ENCODE data around the gene VAC14.

VAC14 gene

DNA sequence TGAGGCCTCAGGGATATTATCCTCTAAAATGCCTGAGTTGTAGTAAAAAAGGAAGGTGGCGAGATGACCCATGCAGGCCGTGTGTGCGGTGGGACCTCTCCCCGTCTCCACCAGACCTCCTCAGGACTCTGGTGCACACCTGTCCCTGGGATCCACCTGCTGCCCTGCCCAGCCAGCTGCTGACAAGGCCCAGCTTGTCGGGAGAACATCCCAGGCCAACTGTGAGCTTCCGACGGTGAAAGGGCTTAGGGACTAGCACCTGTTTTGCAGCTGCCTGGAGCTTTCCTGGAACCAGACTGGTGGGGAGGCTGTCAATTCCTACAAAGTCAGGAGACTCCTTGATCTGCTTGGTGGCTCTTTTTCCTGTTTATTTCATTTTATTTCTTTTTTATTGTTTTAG lies 143.0 kb downstream of the VAC14 start:
- TF ChIP-seq, protein P1, sequence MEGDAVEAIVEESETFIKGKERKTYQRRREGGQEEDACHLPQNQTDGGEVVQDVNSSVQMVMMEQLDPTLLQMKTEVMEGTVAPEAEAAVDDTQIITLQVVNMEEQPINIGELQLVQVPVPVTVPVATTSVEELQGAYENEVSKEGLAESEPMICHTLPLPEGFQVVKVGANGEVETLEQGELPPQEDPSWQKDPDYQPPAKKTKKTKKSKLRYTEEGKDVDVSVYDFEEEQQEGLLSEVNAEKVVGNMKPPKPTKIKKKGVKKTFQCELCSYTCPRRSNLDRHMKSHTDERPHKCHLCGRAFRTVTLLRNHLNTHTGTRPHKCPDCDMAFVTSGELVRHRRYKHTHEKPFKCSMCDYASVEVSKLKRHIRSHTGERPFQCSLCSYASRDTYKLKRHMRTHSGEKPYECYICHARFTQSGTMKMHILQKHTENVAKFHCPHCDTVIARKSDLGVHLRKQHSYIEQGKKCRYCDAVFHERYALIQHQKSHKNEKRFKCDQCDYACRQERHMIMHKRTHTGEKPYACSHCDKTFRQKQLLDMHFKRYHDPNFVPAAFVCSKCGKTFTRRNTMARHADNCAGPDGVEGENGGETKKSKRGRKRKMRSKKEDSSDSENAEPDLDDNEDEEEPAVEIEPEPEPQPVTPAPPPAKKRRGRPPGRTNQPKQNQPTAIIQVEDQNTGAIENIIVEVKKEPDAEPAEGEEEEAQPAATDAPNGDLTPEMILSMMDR (IDR thresholded peaks at IDR 0.05) = no peak
- H3K27ac ChIP-seq = no peak overlapping the region
- H3K4me3 ChIP-seq = no peak overlapping the region
- no peak for DNase-seq (ENCODE audit: low spot score)

GRCh38 chr16:70656712-70657263 lies 144.2 kb downstream of the VAC14 start:
- Histone ChIP-seq H3K27ac (no peak overlapping the region), H3K4me3 (no peak overlapping the region)
- TF ChIP-seq, protein P1 (IDR thresholded peaks at IDR 0.05) = no peak
- no peak for DNase-seq (ENCODE audit: low spot score)

- DNase-seq (ENCODE audit: low spot score) = no peak
- no peak overlapping the region for H3K4me3 ChIP-seq
- TF ChIP-seq, protein P1 (IDR thresholded peaks at IDR 0.05) = no peak
- no peak overlapping the region for H3K27ac ChIP-seq
These were observed 144.8 kb downstream of the VAC14 start for GRCh38 chr16:70656065-70656711.

DNA sequence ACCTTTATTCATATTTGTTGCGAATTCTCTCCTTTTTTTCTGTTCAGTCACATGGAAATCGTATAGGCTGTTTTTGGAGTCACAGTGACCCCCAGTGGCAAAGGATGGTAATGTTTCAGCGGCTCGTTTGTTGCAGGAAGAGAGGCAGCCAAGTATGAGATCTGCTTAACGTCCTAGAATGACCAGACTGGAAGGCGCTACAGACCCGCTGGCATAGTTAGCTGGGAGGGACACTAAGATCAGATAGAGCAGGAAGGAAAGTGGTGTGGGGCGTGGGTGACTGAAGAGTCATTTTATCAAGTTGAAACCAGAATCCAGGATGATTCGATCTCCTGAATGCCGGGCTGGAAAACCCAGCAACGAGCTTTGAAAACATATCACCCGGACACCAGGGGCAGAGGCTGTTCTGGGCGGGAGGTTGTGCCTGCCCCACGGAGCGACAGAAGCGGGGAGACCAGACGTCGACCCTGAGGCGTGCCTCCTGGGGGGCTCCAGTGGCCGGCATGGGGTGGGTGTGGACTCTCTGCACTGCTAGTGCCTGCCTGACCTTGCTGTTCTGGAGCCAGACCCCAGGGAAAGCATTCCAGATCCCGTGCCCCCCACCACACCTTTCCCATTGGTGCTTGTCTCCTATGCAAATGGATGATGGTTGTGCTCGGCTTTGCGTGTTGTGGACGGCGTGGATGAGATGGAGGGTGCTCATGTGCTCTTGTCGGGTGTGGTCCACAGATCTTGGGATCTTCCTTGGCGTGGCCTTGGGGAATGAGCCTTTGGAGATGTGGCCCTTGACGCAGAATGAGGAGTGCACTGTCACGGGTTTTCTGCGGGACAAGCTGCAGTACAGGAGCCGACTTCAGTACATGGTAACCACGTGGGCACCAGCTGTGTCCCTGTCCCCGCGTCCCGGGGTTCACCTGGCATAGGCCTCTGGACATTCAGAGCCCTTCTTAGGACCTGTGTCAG lies 146.9 kb downstream of the VAC14 start:
- H3K4me3 ChIP-seq = peak overlapping the region; percentile 60
- DNase-seq (ENCODE audit: low spot score) = peak; percentile 88
- TF ChIP-seq, protein P1 (IDR thresholded peaks at IDR 0.05) = peak; percentile 75
- H3K27ac ChIP-seq = peak overlapping the region in 1 of 2 donors; percentile 59

- Histone ChIP-seq H3K27ac (no peak overlapping the region), H3K4me3 (no peak overlapping the region)
- TF ChIP-seq, protein P1 (IDR thresholded peaks at IDR 0.05) = no peak
- no peak for DNase-seq (ENCODE audit: low spot score)
These were observed 147.6 kb downstream of the VAC14 start for GRCh38 chr16:70653406-70653805.

GRCh38 chr16:70652322-70652721 lies 148.6 kb downstream of the VAC14 start:
- Histone ChIP-seq H3K4me3 (no peak overlapping the region), H3K27ac (no peak overlapping the region)
- no peak for DNase-seq (ENCODE audit: low spot score)
- TF ChIP-seq, protein P1 (IDR thresholded peaks at IDR 0.05) = no peak
